Hepatocyte (in vitro differentiated cells): ENCODE results near the gene CASP7.

Experiments
- EZH2 ChIP-seq: fragments of 200-600 bp; sonication (generic); IDR thresholded peaks from 2 replicates; pipeline ENCODE4 v1.6.1; 2016; ENCODE audit warnings: antibody characterized with exemption, mild to moderate bottlenecking, borderline replicate concordance
- TF ChIP-seq, protein P1 (sequence below): fragments of 200-600 bp; sonication (generic); IDR thresholded peaks from 2 replicates; pipeline ENCODE4 v1.5.1; 2016; ENCODE audit warnings: antibody characterized with exemption, mild to moderate bottlenecking; ENCODE audit not compliant: poor library complexity

DNA sequence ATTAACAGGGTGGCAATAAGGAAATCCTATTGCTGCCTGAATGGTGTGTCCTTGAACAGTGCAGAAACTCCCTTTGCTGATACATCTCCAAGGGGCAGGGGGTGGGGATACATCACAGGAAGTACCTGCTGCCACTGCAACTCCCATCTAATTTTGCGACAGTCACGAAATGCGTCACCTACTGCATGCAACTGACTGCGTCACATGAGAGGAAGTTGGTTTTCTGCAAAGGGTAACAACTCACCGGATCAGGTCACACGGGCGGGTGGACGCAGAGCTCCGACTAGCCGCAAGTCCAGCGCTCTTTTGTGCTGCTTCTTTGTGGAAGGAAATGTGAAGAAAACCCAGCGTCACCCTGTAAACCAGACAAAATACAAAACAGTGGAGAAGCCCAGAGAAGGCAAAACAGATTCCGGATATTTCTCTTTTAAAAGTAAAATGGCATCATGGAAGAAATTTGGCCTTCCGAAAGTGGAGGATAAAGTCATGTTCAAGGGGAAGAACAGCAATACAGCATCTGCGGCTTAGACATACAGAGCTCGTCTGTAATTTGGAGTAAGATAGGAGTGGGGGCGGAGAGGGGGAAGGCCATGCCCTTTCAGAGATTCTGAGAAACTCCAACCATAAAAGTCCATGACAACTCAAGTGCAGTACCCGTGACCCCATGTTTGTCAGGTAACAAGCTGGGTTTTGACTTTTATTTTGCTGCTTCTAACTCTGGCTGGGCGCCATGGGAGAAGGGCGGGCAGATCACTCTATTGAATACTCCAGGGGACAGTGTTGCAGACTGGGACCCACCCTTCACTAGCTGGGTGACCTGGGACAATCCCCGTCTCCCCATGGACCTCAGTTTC lies 39.5 kb downstream of the CASP7 start:
- no peak for TF ChIP-seq EZH2
- TF ChIP-seq, protein P1, sequence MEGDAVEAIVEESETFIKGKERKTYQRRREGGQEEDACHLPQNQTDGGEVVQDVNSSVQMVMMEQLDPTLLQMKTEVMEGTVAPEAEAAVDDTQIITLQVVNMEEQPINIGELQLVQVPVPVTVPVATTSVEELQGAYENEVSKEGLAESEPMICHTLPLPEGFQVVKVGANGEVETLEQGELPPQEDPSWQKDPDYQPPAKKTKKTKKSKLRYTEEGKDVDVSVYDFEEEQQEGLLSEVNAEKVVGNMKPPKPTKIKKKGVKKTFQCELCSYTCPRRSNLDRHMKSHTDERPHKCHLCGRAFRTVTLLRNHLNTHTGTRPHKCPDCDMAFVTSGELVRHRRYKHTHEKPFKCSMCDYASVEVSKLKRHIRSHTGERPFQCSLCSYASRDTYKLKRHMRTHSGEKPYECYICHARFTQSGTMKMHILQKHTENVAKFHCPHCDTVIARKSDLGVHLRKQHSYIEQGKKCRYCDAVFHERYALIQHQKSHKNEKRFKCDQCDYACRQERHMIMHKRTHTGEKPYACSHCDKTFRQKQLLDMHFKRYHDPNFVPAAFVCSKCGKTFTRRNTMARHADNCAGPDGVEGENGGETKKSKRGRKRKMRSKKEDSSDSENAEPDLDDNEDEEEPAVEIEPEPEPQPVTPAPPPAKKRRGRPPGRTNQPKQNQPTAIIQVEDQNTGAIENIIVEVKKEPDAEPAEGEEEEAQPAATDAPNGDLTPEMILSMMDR = no peak
